Measurements from ENCODE around the gene CALML4.

DNA sequence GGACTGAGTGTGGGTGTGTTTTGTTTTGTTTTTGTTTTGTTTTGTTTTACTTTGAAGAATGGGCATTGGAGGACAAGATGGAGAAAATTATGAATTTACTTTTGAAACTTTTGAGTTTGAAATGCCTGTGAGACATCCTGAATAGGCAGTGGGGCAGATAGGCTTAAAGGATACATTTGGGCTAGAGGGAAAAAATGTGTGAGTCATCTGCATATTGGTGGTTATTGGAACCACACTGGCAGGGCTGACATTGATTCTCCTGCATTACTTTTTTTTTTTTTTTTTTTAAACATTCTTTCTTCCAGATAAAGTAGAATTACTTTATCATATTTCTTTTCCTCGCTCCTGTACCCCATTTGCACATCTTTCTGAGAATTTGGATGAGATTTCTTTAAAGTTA is 56.1 kb downstream of the CALML4 start:
- TF ChIP-seq CTCF (IDR thresholded peaks at IDR 0.05) (no peak), POLR2A (IDR thresholded peaks at IDR 0.05) (no peak)
